ENCODE measurements around the gene FOXJ1. TPM values are rescaled to one million over a fixed set of nuclear protein-coding genes. Genes with fewer than 3 reads are reported as not detected.

Gene FOXJ1
- total and polyA plus RNA-seq, 2 of the 13 experiments (the other 11 are each of a cell fraction or from before 2014, with no cell fraction given) = 0.98 to 1.6 TPM

GRCh38 chr17:76182016-76182764, 41.1 kb upstream of the FOXJ1 start (continued):
- TF ChIP-seq ZNF12 (CRISPR knock-in tag; IDR thresholded peaks at IDR 0.05) (no peak), FOSL2 (CRISPR knock-in tag; IDR thresholded peaks at IDR 0.05) (peak; percentile 68), ZNF234 (CRISPR knock-in tag; conservative IDR thresholded peaks at IDR 0.05) (no peak), THYN1 (CRISPR knock-in tag; IDR thresholded peaks at IDR 0.05; ENCODE audit: borderline replicate concordance, low read depth) (no peak), GLI4 (CRISPR knock-in tag; IDR thresholded peaks at IDR 0.05; ENCODE audit: borderline replicate concordance) (no peak), ZBTB1 (CRISPR knock-in tag; IDR thresholded peaks at IDR 0.05; ENCODE audit: borderline replicate concordance) (no peak), ZNF17 (CRISPR knock-in tag; IDR thresholded peaks at IDR 0.05) (no peak), RFX1 (IDR thresholded peaks at IDR 0.05) (no peak), ZNF558 (CRISPR knock-in tag; IDR thresholded peaks at IDR 0.05; ENCODE audit: borderline replicate concordance) (no peak), SIN3A (IDR thresholded peaks at IDR 0.05; ENCODE audit: borderline replicate concordance, low read depth, low read length) (no peak), HMG20B (CRISPR knock-in tag; conservative IDR thresholded peaks at IDR 0.05) (no peak), ZMYM3 (CRISPR knock-in tag; IDR thresholded peaks at IDR 0.05) (no peak; the same call in 1 of the 2 replicates), CTCF (CRISPR knock-in tag; IDR thresholded peaks at IDR 0.05) (peak; percentile 99), ZNF407 (CRISPR knock-in tag; IDR thresholded peaks at IDR 0.05; ENCODE audit: not compliant biosample characterization) (no peak), ZNF281 (CRISPR knock-in tag; IDR thresholded peaks at IDR 0.05; ENCODE audit: borderline replicate concordance) (no peak), ZNF737 (CRISPR knock-in tag; IDR thresholded peaks at IDR 0.05; ENCODE audit: borderline replicate concordance) (no peak)
